Right lobe of liver (tissue), 4 donors: ENCODE results near the gene RCAN1.

Experiments used
- POLR2A ChIP-seq: fragments of 450-650 bp; IDR thresholded peaks from one replicate; pipeline ENCODE4 v1.6.1; 2017; ENCODE audit warnings: antibody characterized with exemption, mild to moderate bottlenecking
- TF ChIP-seq, protein P1 (sequence below), 4 donors: fragments of 200-600 bp in 3 of 4; fragments of 450-650 bp in 1 of 4; IDR thresholded peaks; one replicate each; pipeline versions ENCODE4 v1.5.1 to v1.8.0; 2016 to 2022; ENCODE audit warnings: antibody characterized with exemption in 4 of 4, mild to moderate bottlenecking in 2 of 4
- donor health status: DM: no; HTN: no; CAD: no.
- donor health status: DM: no; HTN: no; CAD: no.
- donor health status: DM: no; HTN: yes; CAD: no.

DNA sequence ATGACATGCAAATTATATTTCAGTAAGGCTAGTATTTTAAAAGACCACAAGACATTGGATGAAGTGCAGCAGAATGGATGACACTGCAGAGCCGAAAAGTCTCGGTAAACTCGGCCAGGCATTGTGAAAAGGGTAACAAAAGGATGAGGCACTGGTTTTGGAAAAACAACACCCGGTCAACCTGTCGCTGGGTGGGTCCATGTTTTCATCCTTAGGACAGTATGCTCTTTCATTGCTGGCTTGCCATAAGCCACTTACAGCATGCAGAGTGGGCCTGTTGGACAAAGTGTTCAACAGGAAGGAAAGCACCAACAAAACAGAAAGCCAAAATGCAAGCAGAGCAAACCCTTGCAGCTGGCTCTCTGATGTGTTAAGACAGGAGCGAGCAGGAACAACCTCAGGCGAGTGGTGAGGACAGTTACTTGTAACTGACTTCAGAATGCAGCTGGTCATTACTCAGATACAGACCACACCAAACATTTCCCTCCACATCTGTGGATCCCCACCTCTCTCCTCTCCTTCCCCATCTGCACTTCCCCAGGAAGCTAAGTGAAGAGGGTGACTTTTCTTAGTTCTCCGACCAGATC, 2.9 kb upstream of the RCAN1 start:
- TF ChIP-seq, protein P1, sequence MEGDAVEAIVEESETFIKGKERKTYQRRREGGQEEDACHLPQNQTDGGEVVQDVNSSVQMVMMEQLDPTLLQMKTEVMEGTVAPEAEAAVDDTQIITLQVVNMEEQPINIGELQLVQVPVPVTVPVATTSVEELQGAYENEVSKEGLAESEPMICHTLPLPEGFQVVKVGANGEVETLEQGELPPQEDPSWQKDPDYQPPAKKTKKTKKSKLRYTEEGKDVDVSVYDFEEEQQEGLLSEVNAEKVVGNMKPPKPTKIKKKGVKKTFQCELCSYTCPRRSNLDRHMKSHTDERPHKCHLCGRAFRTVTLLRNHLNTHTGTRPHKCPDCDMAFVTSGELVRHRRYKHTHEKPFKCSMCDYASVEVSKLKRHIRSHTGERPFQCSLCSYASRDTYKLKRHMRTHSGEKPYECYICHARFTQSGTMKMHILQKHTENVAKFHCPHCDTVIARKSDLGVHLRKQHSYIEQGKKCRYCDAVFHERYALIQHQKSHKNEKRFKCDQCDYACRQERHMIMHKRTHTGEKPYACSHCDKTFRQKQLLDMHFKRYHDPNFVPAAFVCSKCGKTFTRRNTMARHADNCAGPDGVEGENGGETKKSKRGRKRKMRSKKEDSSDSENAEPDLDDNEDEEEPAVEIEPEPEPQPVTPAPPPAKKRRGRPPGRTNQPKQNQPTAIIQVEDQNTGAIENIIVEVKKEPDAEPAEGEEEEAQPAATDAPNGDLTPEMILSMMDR (IDR thresholded peaks at IDR 0.05) = no peak
- TF ChIP-seq POLR2A = no peak
